Adrenal gland (tissue), 5 donors: ENCODE measurements around the gene MYOM1.

Source experiments
- POLR2A ChIP-seq, 2 donors: fragments of 450-650 bp; IDR thresholded peaks; one replicate each; pipeline ENCODE4 v1.6.1; 2017; ENCODE audit warnings: antibody characterized with exemption in 2 of 2, mild to moderate bottlenecking in 2 of 2, moderate library complexity in 1 of 2
- TF ChIP-seq, protein P1 (sequence below), 6 experiments: fragments of 450-650 bp in 4 of 6; fragments of 200-600 bp in 2 of 6; sonication (generic) in 1 of 6; IDR thresholded peaks; 1 replicate in 5 of 6; 2 replicates in 1 of 6; pipeline versions ENCODE4 v1.5.1 to v1.8.0; 2016 to 2021; ENCODE audit warnings: antibody characterized with exemption in 6 of 6, mild to moderate bottlenecking in 2 of 6, moderate library complexity in 1 of 6
- donor health status: DM: no; HTN: no; CAD: no.

GRCh38 chr18:3120356-3120755 is 99.4 kb downstream of the MYOM1 start:
- TF ChIP-seq, protein P1, sequence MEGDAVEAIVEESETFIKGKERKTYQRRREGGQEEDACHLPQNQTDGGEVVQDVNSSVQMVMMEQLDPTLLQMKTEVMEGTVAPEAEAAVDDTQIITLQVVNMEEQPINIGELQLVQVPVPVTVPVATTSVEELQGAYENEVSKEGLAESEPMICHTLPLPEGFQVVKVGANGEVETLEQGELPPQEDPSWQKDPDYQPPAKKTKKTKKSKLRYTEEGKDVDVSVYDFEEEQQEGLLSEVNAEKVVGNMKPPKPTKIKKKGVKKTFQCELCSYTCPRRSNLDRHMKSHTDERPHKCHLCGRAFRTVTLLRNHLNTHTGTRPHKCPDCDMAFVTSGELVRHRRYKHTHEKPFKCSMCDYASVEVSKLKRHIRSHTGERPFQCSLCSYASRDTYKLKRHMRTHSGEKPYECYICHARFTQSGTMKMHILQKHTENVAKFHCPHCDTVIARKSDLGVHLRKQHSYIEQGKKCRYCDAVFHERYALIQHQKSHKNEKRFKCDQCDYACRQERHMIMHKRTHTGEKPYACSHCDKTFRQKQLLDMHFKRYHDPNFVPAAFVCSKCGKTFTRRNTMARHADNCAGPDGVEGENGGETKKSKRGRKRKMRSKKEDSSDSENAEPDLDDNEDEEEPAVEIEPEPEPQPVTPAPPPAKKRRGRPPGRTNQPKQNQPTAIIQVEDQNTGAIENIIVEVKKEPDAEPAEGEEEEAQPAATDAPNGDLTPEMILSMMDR (IDR thresholded peaks at IDR 0.05), result no peak
- TF ChIP-seq POLR2A (IDR thresholded peaks at IDR 0.05), result no peak
